ACC112 (cell line): ENCODE data around the gene FGGY.

Source experiments
- H2AFZ ChIP-seq: fragments of 200-600 bp; sonication (generic); one replicate; pipeline ENCODE4 v1.6.0; 2017; ENCODE audit warnings: antibody characterized with exemption, low read length; ENCODE audit not compliant: unreplicated experiment
- H3K27ac ChIP-seq: fragments of 200-600 bp; sonication (generic); 2 replicates; pipeline ENCODE4 v1.5.1; 2014; ENCODE audit warnings: low read depth, mild to moderate bottlenecking, antibody characterized with exemption, low read length, moderate library complexity
- H3K27me3 ChIP-seq: fragments of 200-600 bp; sonication (generic); 2 replicates; pipeline ENCODE4 v1.6.1; 2014; ENCODE audit warnings: mild to moderate bottlenecking, antibody characterized with exemption, low read length, moderate library complexity, mixed read lengths; ENCODE audit not compliant: insufficient read depth
- H3K36me3 ChIP-seq: fragments of 200-600 bp; sonication (generic); 2 replicates; pipeline ENCODE4 v1.6.1; 2016; ENCODE audit warnings: mild to moderate bottlenecking, antibody characterized with exemption, low read length, moderate library complexity, mixed read lengths; ENCODE audit not compliant: insufficient read depth
- H3K4me1 ChIP-seq: fragments of 200-600 bp; sonication (generic); one replicate; pipeline ENCODE4 v1.6.1; 2016; ENCODE audit warnings: low read length, mixed read lengths; ENCODE audit not compliant: insufficient read depth, unreplicated experiment, control insufficient read depth
- H3K4me3 ChIP-seq: fragments of 200-600 bp; sonication (generic); 2 replicates; pipeline ENCODE4 v1.5.1; 2014; ENCODE audit warnings: mild to moderate bottlenecking, low read depth, low read length
- H3K79me2 ChIP-seq: fragments of 200-600 bp; sonication (generic); one replicate; pipeline ENCODE4 v1.6.0; 2016; ENCODE audit warnings: low read length; ENCODE audit not compliant: control insufficient read depth, unreplicated experiment, insufficient read depth

Gene FGGY

DNA sequence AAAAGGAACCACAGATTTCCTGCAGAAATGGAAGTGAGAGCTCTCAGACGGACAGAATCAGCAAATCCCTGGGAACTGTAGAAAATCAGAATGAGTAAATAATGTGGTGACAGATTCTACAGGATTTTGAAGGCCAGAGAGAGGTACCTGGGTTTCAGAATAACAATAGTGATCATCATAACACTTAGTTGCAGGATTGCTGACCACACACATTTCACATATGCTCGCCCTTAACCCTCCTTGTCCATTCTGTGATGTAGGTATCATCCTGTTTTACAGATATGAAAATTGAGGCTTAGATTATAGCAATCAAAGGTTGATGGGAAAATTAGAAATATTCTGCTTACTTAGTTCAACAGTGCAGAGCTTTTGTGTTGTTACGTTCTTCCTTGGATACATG, 419.9 kb downstream of the FGGY start:
- H3K4me1 ChIP-seq, result no peaks in the 10 kb centered on the region
- H3K27me3 ChIP-seq, result no peaks in the 10 kb centered on the region
- no peaks in the 10 kb centered on the region for H3K36me3 ChIP-seq

DNA sequence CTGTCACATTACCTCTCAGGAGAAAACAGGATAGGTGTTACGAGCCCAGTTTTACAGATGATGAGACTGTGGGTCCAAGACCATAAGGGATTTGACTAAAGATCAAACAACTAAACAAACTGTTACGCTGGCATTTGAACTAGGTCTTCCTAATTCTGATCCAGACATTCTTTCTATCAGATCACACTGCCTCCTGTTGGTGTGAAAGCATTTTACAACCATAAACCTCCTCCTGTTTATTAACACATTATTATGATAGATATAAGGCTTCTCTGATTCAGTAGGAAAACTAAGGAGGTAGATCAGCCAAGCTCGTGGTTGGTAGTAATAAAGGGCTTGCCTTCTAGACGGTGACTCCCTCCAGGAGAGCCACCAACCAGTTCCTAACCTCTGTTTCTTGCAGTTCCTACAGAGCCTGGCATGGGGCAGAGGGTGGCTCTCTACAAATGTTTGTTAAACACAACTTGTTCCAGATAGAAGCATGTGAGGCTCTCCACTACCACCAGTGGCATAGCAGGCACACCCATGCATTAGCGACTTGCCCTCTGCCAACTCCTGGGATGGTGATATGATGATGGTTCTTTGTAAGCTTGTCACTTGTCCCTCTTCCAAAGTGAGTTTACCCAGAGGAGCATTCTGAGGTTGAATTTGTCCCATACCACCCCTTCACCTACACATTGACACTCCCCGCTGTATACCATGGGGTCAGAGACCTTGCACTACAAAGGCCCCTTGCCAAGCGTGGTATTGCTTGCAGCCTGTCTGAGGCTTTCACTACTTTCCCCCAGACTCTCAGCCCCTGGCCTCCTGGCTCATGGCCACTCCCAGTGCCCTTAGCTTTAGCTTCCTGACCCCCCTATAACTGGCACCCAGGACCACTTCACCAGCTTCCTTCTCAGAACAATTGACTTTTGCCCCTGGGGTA, 421.4 kb downstream of the FGGY start:
- Histone ChIP-seq H3K27ac (no peak overlapping the region), H3K4me3 (no peak overlapping the region)

More for the DNA sequence above, 419.9 kb downstream of the FGGY start:
- Histone ChIP-seq H2AFZ (no peak overlapping the region), H3K27ac (no peak overlapping the region), H3K79me2 (no peaks in the 10 kb centered on the region), H3K4me3 (no peak overlapping the region)

DNA sequence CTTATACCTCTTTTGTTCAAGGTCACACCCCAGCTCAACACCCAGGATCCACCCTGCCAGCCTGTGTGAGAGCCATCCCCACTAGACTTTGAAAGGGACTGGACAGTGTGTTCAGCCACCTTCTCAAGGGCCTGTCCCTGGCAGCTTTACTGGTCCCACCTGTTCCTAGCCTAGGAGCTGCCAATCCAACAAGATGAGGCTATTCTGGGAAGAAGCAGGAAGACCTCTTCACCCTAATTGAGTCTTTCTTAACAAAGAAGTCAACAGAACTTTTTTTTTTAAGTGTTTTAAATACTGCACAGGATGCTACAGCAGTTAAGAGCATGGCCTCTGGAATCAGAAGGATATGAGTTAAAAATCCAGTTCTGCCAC, 422.1 kb downstream of the FGGY start:
- Histone ChIP-seq H3K27ac (no peak overlapping the region), H3K79me2 (no peaks in the 10 kb centered on the region), H2AFZ (no peak overlapping the region), H3K4me3 (no peak overlapping the region), H3K4me1 (no peaks in the 10 kb centered on the region), H3K27me3 (no peaks in the 10 kb centered on the region), H3K36me3 (0 out of 2 replicates have a peak, but pooled peaks cover 7% of the 10 kb centered on the region)

More for the DNA sequence above, 421.4 kb downstream of the FGGY start:
- Histone ChIP-seq H3K79me2 (no peaks in the 10 kb centered on the region), H3K36me3 (0 out of 2 replicates have a peak, but pooled peaks cover 7% of the 10 kb centered on the region), H2AFZ (no peak overlapping the region), H3K4me1 (no peaks in the 10 kb centered on the region), H3K27me3 (no peaks in the 10 kb centered on the region)

DNA sequence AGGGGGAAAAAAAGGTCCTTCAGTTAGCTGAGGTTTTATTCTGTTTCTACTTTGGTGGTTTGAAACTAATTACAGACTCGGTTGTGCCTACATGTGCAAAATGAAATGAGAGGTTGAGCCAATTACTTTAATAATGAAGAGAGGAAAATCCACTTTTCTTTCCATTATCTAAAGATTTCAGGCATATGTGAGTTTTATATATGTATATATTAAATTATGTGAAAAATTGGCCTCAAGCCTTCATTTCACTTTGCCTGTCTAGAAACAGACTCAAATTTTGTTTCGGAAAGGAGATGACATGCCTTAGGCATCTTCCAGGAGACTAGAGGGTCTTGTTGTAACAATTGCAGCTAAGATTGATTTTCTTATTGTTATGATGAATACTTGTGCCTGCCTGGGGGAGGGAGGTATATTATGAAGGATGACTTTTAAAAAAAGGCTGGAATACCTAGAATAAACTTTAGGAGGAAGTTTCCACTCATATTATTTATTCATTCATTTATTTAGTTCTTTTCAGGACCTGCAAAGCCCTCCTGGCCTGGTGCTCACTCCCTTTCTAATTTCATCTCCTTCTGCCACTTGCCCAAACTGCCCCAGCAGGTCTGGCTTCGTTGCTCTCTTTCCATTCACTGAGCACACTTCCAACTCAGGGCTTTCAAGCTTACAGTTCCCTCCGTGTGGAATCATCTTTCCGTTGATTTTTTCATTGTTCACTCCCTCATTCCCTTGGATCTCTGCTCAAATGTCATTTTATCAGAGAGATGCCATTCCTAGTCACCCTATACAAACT, 423.6 kb downstream of the FGGY start:
- H3K4me3 ChIP-seq, result no peak overlapping the region
- H3K27ac ChIP-seq, result no peak overlapping the region
- H2AFZ ChIP-seq, result no peak overlapping the region
- H3K27me3 ChIP-seq, result no peaks in the 10 kb centered on the region
- H3K79me2 ChIP-seq, result no peaks in the 10 kb centered on the region
- H3K36me3 ChIP-seq, result 0 out of 2 replicates have a peak, but pooled peaks cover 7% of the 10 kb centered on the region
- no peaks in the 10 kb centered on the region for H3K4me1 ChIP-seq

DNA sequence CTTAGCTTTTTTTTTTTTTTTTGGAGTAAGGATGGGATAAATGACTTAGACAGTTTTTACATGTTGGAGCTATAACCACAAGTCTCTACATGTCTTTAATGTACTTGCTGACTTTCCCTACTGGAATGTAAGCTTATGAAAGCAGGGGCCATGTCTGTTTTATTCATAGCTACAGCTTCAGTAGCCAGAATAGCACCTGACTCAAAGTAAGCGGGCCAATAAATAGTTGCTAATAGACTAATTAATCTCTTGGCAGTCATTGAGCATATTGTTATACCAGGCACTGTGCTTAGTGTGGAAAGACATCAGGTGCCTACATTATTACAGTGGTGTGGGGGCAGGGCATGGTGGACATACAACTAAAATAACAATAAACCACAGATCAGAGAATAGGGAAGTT, 433.4 kb downstream of the FGGY start:
- peak overlapping the region; percentile 95 for H3K27ac ChIP-seq
- no peak overlapping the region for H3K4me3 ChIP-seq
- H2AFZ ChIP-seq, result no peak overlapping the region
- H3K4me1 ChIP-seq, result peaks cover 26% of the 10 kb centered on the region
- H3K36me3 ChIP-seq, result no peaks in the 10 kb centered on the region
- no peaks in the 10 kb centered on the region for H3K79me2 ChIP-seq
- no peaks in the 10 kb centered on the region for H3K27me3 ChIP-seq

DNA sequence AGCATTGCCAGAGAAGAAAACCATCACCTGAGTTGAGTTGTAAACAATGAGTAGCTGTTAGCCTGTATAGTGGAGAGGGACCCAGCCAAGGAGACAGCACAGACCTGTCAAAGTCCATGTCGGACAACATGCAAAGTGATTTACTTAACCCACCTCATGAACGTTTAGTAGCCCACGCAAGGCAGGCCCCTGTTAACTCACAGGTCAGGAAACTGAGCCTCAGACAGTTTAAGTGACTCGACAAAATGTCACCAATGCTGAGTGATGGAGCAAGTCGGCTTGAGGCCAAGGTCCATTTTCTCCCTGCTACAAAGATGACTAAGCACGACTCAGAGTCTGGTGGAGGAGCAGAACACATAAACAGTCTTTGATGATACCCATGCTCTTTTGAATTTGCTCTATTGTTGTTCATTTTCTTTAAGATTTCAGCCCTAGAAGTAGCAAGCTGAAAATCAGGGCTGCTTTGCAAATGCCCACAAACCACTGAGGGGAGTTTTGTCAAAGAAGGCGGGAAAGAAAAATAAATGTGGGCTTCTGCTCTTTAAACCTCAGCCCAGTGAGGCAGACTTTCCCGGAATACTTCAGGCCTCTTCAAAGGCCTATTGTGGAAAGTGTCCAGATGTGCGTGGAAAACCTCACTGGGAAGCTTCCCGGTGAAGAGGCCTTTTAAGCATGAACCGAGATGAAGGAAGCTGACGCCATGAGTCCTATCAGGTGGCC, 434.0 kb downstream of the FGGY start:
- peak overlapping the region; percentile 95 for H3K27ac ChIP-seq
- no peaks in the 10 kb centered on the region for H3K36me3 ChIP-seq
- H2AFZ ChIP-seq, result peak overlapping the region; percentile 82
- no peaks in the 10 kb centered on the region for H3K79me2 ChIP-seq
- H3K4me3 ChIP-seq, result no peak overlapping the region
- no peaks in the 10 kb centered on the region for H3K27me3 ChIP-seq
- peaks cover 26% of the 10 kb centered on the region for H3K4me1 ChIP-seq

DNA sequence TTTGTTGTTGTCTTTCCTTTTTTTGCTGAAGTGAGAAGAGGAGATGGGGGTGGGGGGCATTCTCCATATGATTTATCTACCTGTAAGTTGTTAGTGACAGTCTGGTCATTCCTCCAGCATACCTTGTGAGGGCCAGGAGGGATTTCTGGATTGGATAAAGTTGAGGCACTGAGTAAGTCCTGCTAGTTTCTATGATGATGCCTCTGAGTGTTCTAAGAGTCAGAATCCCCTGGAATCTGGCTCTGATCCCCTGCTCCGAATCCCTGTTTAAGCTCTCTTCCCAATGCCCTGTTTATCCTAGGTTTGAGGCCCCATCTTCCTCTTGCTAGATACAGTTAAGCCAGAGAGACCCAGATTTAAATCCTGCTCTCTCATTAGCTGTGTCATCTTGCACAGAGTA, 434.7 kb downstream of the FGGY start:
- Histone ChIP-seq H3K4me3 (no peak overlapping the region), H3K4me1 (peaks cover 26% of the 10 kb centered on the region), H2AFZ (peak overlapping the region; percentile 82), H3K27me3 (no peaks in the 10 kb centered on the region), H3K79me2 (no peaks in the 10 kb centered on the region), H3K27ac (peak overlapping the region; percentile 95), H3K36me3 (no peaks in the 10 kb centered on the region)

DNA sequence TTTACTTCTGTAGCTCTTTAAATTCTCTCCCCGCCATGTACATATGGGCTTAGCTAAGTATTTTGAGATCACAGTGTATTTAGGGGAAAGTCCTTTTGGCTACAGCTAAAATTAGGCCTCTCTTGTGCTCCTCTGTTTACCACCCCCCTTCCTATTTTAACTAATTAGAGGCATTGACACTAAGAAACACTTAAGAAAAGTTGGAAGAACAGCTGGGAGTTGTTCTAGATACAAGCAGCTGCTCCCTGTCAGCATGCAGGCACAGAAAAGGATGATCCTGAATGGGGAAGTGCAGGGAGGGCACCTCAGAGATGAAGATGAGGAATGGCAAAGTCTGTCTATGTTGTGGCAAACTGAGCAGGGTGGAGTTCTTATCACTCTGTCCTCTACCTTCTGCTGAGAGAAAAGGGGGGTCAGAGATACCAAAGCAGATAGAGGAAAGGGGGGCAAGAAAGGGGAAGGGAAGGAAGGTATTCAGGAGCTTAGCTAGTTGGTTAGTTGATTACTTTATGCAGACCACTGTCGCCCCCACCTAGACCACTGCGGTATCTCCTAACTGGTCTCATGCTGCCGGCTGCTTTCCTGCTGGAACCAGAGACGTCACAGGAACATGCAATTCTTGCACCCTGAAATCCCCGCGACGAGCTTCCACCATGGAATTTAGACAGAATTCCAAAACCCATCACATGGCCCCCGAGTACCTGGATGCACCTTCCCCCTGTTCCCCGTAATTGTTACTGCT, 435.5 kb downstream of the FGGY start:
- Histone ChIP-seq H3K27ac (peak overlapping the region; percentile 95), H3K4me1 (peaks cover 26% of the 10 kb centered on the region), H2AFZ (no peak overlapping the region), H3K79me2 (no peaks in the 10 kb centered on the region), H3K27me3 (no peaks in the 10 kb centered on the region), H3K36me3 (no peaks in the 10 kb centered on the region), H3K4me3 (no peak overlapping the region)

DNA sequence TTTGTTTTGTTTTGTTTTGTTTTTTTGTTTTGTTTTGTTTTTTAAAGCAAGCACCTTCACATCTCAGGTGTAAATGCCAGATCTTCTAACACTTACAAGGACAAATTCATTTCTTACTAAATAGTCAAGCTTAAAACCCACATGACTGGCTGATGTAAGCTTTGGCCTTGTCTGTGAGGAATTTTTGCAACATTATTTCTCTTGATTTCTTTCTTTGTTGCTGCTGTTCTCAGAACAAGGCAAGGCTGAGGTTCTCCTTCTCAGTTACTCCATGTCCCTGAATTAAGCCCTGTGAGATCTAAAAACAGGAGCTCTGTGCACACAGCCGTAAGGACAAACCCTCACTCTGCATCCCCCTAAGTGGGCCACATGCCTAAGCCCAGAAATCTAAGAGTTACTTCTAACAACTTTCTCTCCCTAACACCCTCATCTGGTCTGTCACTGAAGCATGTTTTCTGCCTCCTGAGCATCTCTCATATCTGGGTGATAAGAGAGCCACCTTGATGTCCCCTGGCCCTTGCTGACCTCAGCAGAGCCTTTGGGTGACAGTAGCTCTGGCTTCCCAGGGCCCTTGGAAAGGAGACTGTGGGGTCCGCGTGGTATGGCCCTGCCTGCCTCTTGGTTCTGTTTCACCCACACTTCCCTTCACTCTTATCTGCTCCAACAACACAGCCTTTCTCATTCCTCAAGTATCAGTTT, 436.7 kb downstream of the FGGY start:
- H3K27ac ChIP-seq, result no peak overlapping the region
- H3K36me3 ChIP-seq, result no peaks in the 10 kb centered on the region
- no peak overlapping the region for H2AFZ ChIP-seq
- H3K4me3 ChIP-seq, result no peak overlapping the region
- H3K79me2 ChIP-seq, result no peaks in the 10 kb centered on the region
- no peaks in the 10 kb centered on the region for H3K27me3 ChIP-seq
- H3K4me1 ChIP-seq, result peaks cover 38% of the 10 kb centered on the region
